GM18519 (cell line): ENCODE measurements around the gene NUMB.

Experiments used
- ATAC-seq: cut with Tn5 transposase; IDR thresholded peaks from one replicate; pipeline ENCODE4 v1.9.1; 2021; ENCODE audit warnings: mild to moderate bottlenecking, moderate library complexity; ENCODE audit not compliant: unreplicated experiment, low FRiP score

The NUMB gene

DNA sequence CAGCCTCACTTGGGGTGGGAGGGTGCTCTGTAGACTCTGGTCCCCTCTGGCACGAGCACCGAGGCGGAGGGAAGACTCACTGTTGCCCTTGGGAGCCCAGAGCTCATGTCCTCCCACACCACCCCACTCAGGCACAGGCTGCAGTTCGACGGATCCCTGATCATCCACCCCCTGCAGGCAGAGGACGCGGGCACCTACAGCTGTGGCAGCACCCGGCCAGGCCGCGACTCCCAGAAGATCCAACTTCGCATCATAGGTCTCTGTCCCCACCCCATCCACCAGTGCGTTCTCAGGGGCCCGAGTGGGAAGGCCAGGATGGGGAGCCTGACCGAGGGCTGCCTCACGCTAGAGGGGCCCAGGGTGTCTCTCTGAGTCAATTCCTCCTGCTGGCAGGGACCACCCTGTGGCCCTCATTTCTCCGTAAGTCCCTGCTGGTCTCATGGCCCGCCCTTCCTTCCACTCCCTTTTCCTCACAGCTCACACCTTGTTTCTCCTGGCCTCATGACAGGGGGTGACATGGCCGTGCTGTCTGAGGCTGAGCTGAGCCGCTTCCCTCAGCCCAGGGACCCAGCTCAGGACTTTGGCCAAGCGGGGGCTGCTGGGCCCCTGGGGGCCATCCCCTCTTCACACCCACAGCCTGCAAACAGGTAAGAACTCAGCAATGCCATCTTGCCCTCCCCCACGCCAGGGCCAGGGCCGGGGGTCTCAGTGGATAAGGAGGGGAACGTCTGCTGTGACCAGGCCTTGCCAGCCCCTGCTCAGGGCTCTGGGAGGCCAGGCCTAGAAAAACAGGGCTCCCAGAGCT is 194.1 kb downstream of the NUMB start:
- ATAC-seq, result no peak

DNA sequence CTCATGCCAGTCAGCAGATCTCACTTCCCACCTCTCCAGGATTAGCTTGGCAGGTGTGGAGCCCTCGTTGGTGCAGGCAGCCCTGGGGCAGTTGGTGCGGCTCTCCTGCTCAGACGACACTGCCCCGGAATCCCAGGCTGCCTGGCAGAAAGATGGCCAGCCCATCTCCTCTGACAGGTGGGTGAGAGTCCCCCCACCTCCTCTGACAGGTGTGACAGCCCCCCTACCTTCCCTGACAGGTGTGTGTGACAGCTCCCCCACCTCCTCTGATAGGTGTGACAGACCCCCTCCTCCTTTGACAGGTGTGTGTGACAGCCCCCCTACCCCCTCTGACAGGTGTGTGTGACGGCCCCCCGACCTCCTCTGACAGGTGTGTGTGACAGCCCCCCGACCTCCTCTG is 194.7 kb downstream of the NUMB start:
- ATAC-seq, result no peak

DNA sequence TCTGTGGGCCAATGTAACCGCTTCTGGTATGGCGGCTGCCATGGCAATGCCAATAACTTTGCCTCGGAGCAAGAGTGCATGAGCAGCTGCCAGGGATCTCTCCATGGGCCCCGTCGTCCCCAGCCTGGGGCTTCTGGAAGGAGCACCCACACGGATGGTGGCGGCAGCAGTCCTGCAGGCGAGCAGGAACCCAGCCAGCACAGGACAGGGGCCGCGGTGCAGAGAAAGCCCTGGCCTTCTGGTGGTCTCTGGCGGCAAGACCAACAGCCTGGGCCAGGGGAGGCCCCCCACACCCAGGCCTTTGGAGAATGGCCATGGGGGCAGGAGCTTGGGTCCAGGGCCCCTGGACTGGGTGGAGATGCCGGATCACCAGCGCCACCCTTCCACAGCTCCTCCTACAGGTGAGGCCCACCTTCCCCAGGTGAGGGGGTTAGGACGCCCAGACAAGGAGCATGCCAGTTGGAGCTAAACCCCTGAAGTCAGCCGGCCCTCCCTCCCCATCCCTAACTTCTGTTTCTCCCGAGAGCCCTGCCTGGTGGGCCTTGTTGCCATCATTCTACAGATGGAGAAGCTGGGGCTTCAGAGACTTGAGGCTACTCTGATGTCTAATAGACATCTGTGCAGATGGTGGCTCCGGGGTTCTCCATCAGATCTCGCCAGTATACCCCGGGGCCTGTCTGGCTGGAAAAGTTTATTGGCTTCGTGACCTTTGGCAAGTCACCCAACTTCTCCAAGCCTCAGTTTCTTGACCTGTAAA is 195.7 kb downstream of the NUMB start:
- no peak for ATAC-seq

DNA sequence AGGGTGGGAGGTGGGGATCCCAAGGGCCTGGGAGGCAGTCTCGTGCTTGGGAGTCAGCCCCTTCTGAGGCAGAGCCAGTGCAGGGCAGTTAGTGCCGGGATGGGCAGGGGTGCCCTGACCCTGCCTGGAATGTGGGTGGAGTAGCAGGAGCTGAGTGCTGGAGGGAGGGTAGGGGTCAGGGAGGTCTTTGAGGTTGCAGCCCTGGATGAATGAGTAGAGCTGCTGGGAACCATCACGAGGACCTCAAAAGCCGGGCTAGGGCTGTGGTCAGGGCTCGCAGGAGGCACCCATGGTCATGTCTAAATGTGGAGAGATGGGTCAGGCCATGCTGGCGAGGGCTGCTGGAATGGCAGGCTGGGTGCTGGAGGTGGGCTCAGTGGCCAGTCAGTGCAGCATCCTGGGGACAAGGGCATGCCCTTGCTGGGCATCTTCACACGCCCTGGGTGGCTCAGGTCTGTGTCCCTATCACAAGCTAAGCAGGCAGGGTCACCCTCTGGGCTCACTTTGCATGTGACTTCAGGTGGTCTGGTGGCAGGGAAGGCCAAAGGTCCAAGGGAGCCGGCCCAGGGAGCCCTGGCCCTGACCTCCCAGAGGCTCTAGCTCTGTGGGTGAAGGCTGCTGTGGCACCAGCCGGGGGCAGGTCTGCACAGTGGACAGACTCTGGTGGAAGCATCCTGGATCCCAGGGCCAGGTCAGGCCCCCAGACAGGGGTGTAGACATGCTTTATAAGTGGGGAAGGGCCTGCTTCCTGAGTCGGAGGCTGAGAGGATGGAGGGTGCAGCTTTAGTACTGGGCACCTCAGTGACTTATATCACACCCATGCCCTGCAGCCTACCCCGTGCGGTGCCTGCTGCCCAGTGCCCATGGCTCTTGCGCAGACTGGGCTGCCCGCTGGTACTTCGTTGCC is 196.6 kb downstream of the NUMB start:
- no peak for ATAC-seq

DNA sequence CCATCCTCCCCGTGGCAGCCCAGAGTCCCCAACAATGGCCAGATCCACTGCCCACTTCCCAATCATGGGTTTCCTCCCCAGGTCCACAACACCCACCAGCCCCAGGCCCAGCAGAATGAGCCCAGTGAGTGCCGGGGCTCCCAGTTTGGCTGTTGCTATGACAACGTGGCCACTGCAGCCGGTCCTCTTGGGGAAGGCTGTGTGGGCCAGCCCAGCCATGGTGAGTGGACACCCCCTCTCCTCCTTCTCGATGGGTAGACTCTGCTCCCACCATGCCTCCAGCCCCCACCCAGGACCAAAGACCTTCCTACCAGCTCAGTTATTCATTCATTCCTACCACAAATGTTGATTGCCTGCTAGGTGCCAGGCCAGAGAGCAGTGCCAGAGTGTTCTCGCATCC is 197.3 kb downstream of the NUMB start:
- no peak for ATAC-seq

DNA sequence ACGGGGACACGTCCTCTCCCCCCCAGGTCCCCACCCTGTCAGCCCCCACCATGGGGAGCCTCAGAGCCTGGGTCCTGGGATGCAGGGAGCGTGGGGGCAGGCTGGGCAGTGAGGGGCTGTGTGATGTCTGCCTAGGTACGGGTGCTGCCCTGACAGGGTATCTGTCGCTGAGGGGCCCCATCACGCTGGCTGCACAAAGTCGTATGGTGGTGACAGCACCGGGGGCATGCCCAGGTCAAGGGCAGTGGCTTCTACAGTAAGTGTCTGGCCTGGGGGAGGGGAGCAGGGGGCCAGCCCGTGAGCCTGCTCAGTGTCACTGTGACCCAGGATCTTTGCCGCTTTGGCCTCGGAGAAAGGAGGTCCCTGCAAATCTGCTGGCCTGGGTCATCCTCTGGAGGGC is 197.8 kb downstream of the NUMB start:
- no peak for ATAC-seq

- no peak for ATAC-seq
Measured at GRCh38 chr14:73259837-73260236, 198.5 kb downstream of the NUMB start.

DNA sequence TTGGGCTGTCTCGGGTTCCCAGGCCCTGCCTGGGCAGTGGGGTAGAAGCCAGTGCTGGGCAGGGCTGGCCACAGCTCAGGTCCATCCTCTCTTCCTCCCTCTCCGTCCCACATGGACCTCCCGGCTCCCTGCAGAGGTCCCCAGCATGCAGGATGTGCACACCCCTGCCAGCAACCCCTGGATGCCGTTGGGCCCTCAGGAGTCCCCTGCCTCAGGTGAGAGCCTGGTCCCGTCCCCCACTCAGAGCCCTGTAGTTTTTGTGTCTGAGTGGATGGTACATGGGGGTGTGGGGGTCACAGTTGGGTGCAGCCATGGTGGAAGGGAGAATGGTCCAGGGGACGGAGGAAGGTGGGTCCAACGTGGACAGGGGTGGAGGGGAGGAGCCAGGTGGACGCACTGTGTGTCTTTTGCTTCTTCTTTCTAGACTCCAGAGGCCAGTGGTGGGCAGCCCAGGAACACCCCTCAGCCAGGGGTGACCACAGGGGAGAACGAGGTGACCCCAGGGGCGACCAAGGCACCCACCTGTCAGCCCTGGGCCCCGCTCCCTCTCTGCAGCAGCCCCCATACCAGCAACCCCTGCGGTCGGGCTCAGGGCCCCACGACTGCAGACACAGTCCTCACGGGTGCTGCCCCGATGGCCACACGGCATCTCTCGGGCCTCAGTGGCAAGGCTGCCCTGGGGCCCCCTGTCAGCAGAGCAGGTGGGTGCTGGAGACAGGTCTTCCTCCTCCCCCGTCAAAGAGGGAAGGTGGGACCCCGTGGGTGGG is 199.3 kb downstream of the NUMB start:
- ATAC-seq, result no peak

DNA sequence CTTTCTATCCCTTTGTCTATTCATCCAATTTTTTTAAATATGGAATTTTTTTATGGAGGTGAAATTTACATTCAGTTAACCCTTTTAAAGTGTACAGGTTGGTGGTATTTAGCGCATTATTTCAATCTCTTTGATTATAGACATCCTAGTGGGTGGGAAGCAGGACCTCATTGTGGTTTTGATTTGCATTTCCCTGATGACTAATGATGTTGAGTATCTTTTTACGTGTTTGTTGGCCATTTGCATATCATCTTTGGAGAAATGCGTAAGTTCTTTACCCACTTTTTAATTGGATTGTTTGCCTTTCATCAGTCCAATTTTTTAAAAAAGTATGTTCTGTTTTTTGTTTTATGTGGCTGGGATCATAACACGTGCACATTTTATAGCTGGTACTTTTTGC is 200.3 kb downstream of the NUMB start:
- no peak for ATAC-seq

DNA sequence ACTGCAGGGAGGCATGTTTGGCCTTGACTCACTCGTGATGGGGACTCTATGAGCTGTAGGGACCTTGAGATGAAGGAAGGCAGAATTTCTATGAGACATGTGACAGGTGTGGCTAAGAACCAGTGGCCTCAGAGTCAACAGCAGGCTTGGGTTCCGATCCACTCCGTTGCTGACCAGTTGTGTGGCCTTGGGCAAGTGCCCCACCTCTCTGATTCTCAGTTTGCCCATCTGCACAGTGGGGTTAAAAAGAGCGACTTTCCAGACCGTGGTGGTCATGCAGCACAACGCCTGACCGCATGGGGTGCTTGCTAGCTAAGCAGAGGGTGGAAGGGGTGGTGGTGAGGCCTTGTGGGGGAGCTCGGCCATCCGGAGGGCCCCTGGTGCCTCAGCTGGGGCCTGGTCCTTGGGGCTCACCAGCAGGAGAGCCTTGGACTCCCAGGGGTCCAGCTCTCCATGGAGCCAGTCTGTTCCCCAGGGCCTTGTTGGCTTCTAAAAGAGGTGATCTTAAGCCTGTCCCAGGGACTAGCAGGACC is 202.6 kb downstream of the NUMB start:
- ATAC-seq, result no peak

- ATAC-seq, result no peak
Measured at GRCh38 chr14:73255005-73255400, 203.3 kb downstream of the NUMB start.

GRCh38 chr14:73254247-73255004 is 203.9 kb downstream of the NUMB start:
- ATAC-seq, result no peak

DNA sequence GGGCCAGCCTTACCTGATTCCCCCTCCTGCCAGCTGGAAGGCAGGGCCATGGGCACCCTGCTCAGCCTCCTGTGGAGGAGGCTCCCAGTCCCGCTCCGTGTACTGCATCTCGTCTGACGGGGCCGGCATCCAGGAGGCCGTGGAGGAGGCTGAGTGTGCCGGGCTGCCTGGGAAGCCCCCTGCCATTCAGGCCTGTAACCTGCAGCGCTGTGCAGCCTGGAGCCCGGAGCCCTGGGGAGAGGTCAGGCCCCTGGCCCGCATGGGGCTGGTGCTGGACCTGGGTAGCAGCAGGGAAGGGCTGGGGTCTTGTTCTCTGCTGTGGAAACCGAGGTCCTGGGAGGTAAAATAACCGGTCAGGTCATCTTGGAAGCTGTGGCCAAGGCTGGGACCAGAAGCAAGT is 204.6 kb downstream of the NUMB start:
- no peak for ATAC-seq

DNA sequence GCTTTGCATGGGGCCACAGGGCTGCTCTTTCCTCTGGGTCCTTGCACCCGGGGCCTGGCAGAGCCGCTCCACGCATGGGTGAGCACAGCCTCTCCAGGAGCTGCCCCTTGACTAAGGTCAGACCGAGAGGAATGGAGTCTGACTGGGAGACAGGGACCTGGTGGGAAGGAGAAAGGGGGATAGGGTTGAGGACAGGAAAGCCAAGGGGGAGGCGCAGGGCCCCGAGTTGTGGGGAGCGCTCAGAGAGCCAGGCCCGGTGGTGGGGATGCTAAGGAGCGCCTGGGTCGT is 205.1 kb downstream of the NUMB start:
- no peak for ATAC-seq

GRCh38 chr14:73252491-73253322 is 205.6 kb downstream of the NUMB start:
- no peak for ATAC-seq

DNA sequence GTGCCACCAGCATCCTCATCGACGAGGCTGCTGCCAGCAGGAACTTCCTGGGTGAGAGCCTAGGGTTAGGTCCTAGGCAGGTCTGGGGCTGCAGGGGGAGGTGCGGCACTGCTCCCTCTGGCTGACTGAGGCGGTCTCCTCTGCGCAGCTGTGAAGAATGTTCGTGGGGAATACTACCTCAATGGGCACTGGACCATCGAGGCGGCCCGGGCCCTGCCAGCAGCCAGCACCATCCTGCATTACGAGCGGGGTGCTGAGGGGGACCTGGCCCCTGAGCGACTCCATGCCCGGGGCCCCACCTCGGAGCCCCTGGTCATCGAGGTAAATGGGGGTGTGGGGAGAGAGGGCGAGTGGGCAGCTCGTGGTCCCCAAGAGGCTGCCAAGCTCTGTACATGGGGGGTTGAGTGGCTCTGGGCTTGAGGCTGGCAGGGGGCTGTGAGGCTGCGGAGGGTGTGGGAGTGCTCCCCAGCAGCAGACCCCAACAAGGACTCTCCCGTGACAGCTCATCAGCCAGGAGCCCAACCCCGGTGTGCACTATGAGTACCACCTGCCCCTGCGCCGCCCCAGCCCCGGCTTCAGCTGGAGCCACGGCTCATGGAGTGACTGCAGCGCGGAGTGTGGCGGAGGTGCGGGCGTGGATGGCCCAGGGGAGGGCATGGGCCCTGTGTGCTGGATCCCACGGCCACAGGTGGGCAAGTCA is 206.7 kb downstream of the NUMB start:
- no peak for ATAC-seq

- ATAC-seq, result no peak
Measured at GRCh38 chr14:73250781-73251500, 207.4 kb downstream of the NUMB start.
